Right lobe of liver (tissue), 4 donors: Measurements from ENCODE around the gene CYP2U1.

Experiments
- CTCF ChIP-seq, 4 donors: fragments of 200-600 bp in 3 of 4; fragments of 450-650 bp in 1 of 4; IDR thresholded peaks; one replicate each; pipeline versions ENCODE4 v1.5.1 to v1.8.0; 2016 to 2022; ENCODE audit warnings: antibody characterized with exemption in 4 of 4, mild to moderate bottlenecking in 2 of 4
- POLR2A ChIP-seq: fragments of 450-650 bp; IDR thresholded peaks from one replicate; pipeline ENCODE4 v1.6.1; 2017; ENCODE audit warnings: antibody characterized with exemption, mild to moderate bottlenecking
- donor health status: DM: no; HTN: no; CAD: no.
- donor health status: DM: no; HTN: no; CAD: no.
- donor health status: DM: no; HTN: yes; CAD: no.

DNA sequence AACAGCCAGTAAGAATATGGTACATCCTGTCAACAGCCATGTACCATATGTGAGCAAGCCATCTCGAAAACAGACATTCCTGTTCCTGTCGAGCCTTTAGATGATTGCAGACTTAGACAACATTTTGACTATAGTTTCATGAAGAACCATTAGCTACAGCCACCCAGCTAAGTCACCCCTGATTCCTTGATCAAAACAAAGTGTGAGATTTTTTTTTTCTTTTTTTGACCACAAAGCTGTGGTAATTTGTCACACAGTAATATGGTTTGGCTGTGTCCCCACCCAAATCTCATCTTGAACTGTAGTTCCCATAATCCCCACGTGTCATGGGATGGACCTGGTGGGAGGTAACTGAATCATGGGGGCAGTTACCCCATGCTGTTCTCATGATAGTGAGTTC, 43.2 kb downstream of the CYP2U1 start:
- TF ChIP-seq POLR2A (no peak), CTCF (IDR thresholded peaks at IDR 0.05) (no peak)
